Stimulated activated CD4-positive, alpha-beta T cell treated with anti-CD3 and anti-CD28 coated beads, TNF-alpha, amount 100 ng/mL, for 48 hours (primary cell): ENCODE measurements around the gene ADK.
"Not testable (repeated sequence)": the region's sequence is repeated elsewhere in the genome, so short reads cannot be mapped to it uniquely, and the experiment has no call there.

Experiments used
- DNase-seq, 3 donors: peaks; one replicate each; pipeline ENCODE4 v3.0.0-alpha.2; 2020; ENCODE audit warnings: low read depth in 3 of 3

Gene ADK

DNA sequence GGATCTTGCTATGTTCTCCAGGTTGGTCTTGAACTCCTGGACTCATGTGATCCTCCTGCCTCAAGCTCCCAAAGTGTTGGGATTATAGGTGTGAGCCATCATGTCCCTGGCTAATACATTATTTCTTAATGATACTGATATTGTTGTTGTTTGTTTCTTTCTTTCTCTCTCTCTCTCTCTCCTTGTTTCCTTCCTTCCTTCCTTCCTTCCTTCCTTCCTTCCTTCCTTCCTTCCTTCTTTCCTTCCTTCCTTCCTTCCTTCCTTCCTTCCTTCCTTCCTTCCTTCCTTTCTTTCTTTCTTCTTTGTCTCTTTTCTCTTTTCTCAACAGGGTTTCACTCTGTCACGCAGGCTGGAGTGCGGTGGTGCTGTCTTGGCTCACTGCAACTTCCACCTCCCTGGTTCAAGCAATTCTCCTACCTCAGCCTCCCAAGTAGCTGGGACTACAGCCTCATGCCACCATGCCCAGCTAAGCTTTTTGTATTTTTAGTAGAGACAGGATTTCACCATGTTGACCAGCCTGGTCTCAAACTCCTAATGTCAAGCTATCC, 149.1 kb downstream of the ADK start:
- DNase-seq: not testable (repeated sequence)

DNA sequence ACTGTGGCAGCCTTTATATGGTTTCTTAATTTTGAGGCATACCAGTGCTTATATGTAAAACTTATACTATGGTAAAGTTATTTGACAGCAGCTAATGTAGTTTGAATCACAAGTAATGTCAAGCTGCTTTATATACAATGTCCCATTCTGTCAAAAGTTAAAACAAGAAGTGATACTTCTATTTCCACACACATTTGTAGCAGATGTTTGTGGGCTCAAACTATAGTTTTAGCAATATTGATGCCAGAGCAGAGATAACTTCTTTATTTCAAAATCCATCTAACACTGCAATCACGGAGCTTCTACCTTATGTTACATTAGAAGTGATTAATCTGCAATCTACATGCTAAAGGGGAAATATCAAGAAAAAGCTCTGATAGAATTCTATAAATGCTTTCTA, 149.6 kb downstream of the ADK start:
- no peak for DNase-seq

DNA sequence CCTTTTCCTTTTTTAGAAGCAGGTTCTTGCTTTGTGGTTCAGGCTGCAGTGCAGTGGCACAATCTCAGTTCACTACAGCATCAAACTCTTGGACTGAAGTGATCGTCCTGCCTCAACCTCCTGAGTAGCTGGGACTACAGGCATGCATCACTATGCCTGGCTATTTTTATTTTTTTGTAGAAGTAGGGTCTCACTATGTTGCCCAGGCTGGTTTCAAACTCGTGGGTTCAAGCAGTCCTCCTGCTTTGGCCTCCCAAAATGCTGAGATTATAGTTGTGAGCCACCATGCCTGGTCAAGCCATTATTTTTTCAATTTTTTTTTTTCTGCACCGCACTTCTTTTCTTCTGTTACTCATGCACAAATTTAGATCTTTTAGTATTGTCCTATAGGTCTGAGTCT, 154.7 kb downstream of the ADK start:
- no peak for DNase-seq

DNA sequence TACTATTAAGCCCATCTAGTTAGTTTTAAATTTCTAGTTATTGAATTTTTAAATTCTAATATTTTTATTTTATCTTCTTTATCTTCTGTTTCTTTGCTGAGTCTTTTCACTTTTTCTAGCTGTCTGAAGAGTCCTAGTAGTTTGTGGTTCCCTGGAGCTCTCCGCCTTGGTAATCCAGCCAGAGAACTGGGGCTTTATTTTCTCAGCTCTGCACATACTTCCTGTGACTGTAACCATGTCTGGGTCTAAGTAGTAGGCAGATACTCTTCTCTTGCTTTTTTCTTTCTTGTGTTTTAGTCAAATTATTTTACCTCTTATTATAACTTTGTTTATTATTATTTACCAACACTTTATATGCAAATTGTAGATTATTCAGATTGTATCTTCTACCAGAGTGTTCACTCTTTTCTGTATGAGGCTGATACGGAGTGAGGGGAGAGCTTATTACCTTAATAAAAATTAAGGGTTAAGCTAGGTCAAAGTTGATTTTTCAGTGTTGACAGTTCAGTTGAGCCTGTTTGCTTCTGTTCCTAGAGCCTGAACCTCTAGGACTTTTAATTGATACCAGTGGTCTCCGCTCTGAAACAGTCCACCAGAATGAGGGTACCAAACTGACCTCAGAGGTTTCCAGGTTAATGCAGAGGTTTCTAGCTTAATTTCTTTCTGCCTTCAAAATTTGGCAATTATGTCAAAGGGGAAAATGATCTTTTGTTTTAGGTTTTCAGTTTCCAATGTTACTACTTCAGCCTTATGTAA, 155.4 kb downstream of the ADK start:
- DNase-seq: no peak

DNA sequence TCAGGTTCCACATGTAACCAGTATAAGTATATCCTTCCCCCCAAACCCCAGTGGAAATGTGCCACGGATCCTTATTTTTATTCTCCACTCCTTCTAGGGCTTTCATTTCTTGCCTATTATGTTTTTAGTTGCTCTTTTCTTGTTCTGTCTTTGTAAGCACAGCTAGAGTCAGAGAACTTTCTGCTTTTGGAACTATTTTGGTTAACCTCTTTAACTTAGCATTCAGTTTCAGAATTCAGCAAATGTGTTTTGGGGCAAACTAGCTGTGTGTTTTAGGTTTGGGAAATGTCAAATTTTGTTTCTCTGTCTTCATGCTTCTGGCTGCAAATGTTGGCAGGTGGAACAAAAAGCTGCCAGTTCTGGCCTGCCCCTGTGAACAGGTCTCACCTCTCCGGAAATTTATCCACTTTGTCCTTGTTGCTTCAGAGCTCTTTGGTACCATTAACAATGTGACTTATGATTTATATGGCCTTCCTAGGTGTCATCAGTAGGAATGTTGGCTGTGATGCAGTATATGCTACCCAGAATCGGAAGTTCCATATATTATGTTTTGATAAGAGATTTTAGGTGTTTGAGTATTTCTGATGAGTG, 156.1 kb downstream of the ADK start:
- DNase-seq: no peak

DNA sequence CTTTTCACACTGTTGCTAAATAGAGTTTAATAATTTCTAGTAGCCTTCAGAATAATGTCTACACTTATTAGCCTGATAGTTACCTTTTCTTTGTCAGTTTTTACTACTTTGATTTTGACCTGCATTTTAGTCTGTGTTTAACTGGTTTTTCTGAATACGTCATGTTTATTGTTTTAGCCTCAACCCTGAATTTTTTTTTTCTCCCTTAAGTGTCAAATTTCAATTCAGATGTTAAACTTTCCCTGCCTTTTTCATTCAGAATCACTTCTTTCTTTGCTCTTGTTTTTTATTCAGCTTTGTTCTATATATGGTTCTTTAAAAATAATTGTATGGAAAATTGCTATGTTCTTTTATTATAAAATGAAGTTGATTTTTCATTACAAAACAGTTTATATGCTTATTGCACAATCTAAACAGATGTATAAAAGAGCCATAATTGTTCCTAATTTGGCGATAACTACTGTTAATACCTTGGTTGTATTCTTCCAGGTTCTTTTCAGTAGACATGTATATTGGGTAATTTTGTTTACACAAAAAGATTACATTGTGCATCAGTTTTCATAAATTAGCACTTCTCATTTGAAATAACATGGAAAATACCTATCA, 159.7 kb downstream of the ADK start:
- no peak for DNase-seq

DNA sequence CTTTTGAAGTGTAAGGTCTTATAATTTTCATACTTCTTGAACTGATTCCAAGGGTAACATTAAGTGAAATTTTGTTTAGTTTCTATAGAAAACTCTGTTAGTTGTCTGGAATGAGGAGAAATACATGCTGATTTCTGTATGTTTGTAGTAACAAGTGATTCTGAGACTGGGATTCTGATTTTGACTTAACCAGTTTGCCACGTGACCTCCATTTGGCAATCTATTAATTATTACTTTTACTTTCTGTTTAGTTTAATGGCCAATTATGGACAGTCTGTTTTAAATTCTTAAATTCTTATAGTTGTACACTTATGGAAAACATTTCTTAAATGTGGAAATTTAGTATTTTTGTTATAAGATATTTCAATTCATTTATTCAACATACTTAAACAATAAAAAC, 163.1 kb downstream of the ADK start:
- DNase-seq: no peak

DNA sequence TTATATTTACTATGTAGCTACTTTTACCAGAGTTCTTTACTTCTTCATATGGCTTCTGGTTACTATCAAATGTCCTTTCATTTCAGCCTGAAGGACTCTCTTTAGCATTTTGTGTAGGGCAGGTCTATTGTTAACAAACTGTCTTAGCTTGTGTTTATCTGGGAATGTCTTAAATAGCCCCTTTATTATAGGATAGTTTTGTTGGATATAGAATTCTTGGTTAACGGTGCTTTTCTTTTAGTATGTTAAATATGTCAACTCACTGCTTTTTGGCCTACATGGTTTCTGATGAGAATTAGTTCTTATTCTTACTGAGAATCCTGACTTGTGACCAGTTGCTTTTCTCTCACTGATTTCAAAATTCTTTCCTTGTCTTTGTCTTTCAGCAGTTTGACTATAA, 169.0 kb downstream of the ADK start:
- no peak for DNase-seq

DNA sequence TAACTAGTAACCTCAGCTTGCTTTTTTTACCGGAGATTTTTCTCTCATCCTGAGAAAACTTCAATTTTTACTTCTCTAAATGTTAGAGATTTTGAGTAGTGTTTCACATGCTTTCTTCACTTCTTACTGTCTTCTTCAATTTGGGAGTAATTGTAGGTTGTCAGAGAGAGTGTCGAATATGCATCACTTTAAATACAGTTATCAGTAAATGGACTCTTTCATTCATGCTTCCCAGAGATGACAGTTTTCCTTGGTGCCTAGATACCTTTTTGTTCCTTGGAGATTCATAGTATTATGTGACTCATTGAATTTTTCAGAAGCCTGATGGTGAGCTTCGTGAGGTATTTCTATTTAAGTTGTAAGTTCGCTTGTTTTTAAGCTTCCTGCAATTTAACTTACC, 169.7 kb downstream of the ADK start:
- no peak for DNase-seq

DNA sequence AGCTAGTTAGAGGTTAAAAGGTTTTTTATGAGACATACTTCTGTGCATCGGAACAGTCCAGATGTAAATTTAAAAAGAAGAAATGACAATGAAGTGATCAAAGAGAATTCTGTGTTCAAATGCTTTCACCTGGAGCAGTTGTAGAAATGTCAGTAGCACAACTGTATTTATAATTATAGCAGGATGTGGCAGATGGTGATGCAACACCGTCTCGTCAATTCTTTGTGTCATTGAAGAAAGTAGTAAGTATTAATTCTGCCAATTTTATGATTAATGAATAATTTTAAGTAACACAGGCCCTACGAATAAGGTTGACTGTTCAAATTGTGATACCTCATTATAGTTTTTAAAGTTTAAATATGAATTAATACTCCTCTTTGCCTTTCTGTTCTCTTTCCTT, 171.1 kb downstream of the ADK start:
- no peak for DNase-seq

DNA sequence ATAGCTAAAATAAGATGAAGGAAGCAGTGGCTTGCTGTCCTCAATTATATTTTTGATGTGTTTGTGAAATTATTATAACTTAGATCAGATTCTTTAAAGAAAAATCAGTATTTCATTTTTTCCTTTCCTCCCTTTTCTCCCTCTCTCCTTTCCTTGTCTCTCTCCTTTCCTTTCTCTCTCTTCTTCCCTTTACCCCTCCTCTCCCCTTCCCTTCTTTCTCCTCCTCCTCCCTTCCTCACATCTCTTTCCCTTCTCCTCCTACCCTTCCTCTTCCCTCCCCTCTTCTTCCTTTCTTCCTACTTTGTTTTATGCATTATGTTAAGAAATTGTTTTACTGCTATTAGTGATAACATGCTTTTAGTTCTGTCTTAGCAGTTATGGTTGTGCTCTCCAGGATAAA, 171.5 kb downstream of the ADK start:
- no peak for DNase-seq

DNA sequence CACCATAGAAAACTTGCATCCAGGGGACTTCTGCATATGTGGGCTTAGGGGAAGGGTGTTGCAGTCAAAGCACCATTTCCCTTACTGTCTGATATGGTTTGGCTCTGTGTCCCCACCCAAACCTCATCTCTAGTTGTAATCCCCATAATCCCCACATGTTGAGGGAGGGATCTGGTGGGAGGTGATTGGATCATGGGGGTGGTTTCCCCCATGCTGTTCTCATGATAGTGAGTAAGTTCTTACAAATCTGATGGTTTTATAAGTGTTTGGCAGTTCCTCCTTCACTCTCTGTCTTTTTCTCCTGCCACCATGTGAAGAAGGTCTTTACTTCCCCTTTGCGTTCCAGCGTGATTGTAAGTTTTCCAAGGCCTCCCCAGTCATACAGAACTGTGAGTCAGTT, 177.4 kb downstream of the ADK start:
- no peak for DNase-seq

DNA sequence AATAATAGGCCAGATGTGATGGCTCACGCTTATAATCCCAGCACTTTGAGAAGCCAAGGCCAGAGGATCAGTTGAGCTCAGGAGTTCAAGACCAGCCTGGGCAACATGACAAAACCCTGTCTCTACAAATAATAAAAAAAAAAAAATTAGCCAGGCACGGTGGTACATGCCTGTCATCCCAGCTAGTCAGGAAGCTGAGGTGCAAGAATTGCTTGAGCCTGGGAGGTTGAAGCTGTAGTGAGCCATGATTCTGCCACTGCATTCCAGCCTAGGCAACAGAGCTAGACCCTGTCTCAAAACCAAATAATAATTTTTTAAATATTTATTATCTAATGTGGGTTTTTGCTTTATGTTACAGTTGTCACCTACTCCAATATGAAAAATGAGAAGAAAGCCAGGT, 178.9 kb downstream of the ADK start:
- no peak for DNase-seq

DNA sequence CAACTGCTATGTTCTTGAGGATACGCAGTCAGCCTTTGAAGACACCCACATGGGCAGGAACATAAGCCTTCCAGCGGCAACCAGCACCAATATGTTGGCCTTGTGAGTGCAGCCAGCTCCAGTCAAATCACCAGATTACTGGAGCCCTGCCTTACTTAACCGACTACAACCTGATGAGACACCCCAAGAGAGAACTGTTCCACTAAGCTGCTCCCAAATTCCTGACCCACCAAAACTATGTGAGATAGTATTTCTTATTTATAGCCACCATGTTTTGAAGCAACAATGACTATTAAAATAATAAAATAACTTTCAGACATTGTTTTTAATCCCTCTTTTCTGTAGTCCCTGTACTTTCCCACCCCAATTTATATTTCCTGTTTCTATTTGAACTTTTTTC, 179.6 kb downstream of the ADK start:
- no peak for DNase-seq

DNA sequence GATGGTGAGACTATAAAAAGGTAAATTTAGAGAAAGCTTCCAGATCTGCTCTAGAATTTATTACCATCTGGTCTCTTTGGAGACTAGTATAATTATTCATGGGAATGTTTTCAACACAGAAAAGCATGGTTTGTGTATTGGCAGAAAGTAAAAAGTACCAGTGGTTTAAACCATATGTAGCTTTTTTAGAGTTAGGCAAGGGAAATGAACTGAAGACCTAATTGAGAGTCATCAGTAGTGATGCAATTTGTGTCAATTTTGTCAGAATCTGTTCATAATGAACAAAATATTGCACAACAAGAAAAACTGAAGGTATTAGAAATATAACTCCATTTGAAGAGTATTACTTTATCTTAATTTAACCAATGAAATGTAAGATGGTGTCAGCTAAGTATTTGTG, 181.4 kb downstream of the ADK start:
- DNase-seq: no peak

DNA sequence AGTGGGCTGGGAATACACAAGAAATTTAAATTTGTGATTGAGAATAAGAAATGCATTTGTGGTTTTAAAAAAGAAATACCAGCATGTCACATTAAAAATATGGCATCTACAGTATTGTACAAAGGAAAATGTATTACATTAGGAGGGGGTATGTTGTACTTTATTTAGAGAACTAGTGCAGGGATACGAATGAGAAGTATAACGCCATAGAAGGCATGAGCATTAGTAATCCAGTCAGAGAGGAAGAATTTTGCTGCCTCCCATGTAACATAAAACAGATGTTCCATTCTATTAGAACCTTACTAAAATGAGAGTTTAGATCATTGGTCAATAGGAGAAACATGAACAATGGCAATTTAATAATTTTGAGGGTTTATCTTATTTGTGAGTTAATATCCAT, 182.2 kb downstream of the ADK start:
- no peak for DNase-seq

DNA sequence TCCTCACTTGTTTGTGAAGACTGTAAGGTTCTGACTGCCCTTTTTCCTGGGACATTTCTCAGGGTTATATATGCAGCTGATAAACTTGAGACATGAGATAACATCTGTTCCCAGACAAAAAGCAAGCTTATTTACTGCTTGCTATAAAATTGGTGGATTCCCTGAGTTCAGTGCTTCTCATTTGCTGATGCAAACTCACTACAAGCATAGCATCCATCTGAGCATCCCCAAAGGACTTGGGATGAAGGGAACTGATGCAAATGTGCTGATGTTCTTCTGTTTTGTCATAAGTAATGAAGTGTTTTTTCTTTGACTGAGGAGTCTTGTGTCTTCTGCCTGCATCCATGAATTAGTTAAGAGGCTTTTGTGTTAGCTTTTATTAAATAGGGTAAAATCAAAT, 183.2 kb downstream of the ADK start:
- no peak for DNase-seq

DNA sequence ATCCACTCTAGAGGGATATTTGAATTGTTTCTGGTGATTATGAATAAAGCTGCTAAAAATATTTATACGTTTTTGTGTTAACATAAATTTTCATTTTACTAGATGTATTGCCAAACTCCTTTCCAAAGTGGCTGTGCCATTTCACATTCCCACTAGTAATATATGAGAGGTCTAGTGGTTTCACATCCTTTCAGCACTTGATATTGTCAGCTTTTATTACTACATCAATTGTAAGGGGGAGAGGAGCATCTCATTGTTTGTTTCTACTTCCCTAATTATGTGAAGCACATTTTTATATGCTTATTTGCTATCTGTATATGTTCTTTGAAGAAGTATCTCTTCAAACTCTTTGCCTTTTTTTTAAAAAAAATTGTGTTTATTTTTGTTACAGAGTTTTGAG, 184.5 kb downstream of the ADK start:
- no peak for DNase-seq

DNA sequence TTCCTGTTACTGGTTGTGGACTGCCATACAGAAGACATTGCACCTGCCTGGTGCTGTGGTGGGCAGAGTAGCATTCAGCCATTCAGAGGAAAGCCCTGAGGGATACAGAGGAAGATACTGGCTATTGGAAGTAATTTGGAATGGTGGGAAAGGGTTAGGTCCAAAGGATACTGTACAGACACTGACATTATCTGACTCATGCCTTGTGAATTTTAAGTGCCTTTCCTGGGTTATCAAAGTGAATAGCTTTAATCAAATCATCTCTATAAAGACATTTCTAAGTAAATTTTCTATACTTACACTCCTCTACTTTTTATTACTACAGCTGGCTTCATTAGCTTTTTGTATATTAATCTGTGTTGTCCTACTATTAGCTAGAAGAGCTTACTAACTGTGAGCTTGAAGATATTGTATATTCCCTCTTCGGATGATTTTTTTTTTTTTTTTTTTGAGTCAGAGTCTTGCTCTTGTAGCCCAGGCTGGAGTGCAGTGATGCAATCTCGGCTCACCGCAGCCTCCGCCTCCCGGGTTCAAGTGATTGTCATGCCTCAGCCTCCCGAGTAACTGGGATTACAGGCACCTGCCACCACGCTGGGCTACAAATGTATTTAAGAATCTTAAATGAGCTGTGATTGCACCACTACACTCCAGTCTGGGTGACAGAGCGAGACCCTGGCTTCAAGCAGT, 186.5 kb downstream of the ADK start:
- DNase-seq: no peak

DNA sequence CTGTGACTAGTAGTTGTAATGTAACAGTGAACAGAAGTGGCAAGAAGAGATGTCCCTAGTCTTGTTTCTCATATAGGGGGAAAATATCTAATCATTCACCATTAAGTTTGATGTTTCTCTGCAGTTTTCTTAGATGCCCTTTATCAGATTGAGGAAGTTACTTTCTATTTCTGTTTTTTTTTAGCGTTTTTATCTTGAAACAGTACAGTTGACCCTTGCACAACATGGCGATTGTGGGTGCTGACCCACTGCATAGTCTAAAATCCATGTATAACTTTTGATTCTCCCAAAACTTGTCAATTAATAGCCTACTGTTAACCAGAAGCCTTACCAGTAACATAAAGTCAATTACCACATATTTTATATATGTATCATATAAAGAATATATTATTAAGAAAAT, 192.0 kb downstream of the ADK start:
- DNase-seq: no peak

DNA sequence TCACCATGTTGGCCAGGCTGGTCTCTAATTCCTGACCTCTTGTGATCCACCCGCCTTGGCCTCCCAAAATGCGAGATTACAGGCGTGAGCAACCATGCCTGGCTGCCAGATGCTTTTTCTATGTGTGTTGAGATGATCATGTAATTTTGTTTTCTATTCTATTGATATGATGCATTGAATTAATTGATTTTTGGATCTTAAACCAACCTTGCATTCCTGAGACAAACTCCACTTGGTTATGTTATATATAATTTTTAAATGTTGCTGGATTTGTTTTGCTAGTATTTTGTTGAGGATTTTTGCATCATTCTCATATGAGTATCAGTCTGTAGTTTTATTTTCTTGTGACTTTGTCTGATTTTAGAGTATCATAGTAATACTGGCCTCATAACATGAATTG, 192.8 kb downstream of the ADK start:
- no peak for DNase-seq

DNA sequence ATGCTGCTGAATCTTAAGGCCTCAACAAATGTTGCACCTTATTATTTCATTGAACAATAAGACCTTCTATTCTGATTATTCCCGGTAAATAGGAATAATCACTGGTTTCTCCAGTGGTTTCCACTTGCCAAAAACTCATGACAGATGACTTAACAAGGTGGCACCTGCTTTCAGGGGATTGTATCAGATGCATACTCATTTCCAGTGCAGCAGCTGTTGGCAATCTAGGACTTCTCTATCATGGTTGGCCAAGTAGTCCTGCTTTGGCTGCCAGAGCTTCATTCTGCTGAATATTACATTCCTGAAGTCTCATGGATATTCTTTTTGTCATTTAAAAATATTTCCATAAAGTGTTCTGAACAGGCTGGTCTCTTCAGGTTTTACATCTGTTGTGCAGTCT, 193.3 kb downstream of the ADK start:
- DNase-seq: no peak

DNA sequence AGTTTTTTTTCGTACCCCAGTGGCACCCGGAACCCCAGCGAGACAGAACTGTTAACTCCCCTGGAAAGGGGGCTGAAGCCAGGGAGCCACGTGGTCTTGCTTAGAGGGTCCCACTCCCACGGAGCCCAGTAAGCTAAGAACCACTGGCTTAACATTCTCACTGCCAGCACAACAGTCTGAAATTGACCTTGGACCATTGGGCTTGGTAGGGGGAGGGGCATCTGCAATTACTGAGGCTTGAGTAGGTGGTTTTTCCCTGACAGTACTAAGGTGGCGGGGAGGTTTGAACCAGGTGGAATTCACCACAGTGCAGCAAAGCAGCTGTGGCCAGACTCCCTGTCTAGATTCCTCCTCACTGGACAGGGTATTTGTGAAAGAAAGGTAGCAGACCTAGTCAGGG, 196.5 kb downstream of the ADK start:
- DNase-seq: no peak
